Endodermal cell (in vitro differentiated cells): ENCODE results near the gene NGEF. TPM values are rescaled to one million over a fixed set of nuclear protein-coding genes. Genes with fewer than 3 reads are reported as not detected.

Source experiments
- DNase-seq: peaks from one replicate; pipeline ENCODE4 v3.0.0-alpha.2; 2017
- H3K27ac ChIP-seq: 2 replicates; pipeline ENCODE4 v1.5.1; 2013; ENCODE audit warnings: mild to moderate bottlenecking, low read depth, low read length, moderate library complexity
- H3K27me3 ChIP-seq: 2 replicates; pipeline ENCODE4 v1.6.1; 2013; ENCODE audit warnings: mild to moderate bottlenecking, low read length, moderate library complexity; ENCODE audit not compliant: insufficient read depth, control insufficient read depth, poor library complexity, severe bottlenecking
- H3K36me3 ChIP-seq: 2 replicates; pipeline ENCODE4 v1.7.0; 2013; ENCODE audit warnings: mild to moderate bottlenecking, low read length, moderate library complexity; ENCODE audit not compliant: control insufficient read depth, insufficient read depth
- H3K4me1 ChIP-seq: one replicate; pipeline ENCODE4 v1.7.0; 2013; ENCODE audit warnings: low read length; ENCODE audit not compliant: control insufficient read depth, insufficient read depth
- H3K4me3 ChIP-seq: 2 replicates; pipeline ENCODE4 v1.5.1; 2013; ENCODE audit warnings: mild to moderate bottlenecking, low read length, moderate library complexity
- H3K9ac ChIP-seq: 2 replicates; pipeline ENCODE4 v1.6.1; 2013; ENCODE audit warnings: mild to moderate bottlenecking, low read length, moderate library complexity; ENCODE audit not compliant: poor library complexity, severe bottlenecking; ENCODE audit errors: extremely low read depth
- H3K9me3 ChIP-seq: 2 replicates; pipeline ENCODE4 v1.6.1; 2013; ENCODE audit warnings: mild to moderate bottlenecking, low read length, moderate library complexity; ENCODE audit not compliant: control insufficient read depth
- H3K27ac Mint-ChIP-seq: 2 replicates; pipeline ENCODE4 v1.8.0; 2020; ENCODE audit warnings: mixed read lengths
- H3K27me3 Mint-ChIP-seq: 2 replicates; pipeline ENCODE4 v1.8.0; 2021; ENCODE audit warnings: mild to moderate bottlenecking, mixed read lengths; ENCODE audit not compliant: insufficient read depth
- H3K36me3 Mint-ChIP-seq: 2 replicates; pipeline ENCODE4 v1.8.0; 2020; ENCODE audit warnings: low read depth, mixed read lengths
- H3K4me1 Mint-ChIP-seq: 2 replicates; pipeline ENCODE4 v1.8.0; 2020; ENCODE audit warnings: mixed read lengths
- H3K4me3 Mint-ChIP-seq: 2 replicates; pipeline ENCODE4 v1.8.0; 2020; ENCODE audit warnings: mild to moderate bottlenecking, moderate library complexity, mixed read lengths
- H3K9me3 Mint-ChIP-seq: 2 replicates; pipeline ENCODE4 v1.8.0; 2020; ENCODE audit warnings: mild to moderate bottlenecking, mixed read lengths
- CTCF ChIP-seq: fragments of 200-600 bp; sonication (generic); conservative IDR thresholded peaks from 2 replicates; pipeline ENCODE4 v1.5.0; 2021; ENCODE audit warnings: antibody characterized with exemption, mild to moderate bottlenecking
- WGBS, 2 experiments: methylation state at CpG; one replicate each; pipeline versions ENCODE4 v1.1.5 to v1.1.7; 2013; ENCODE audit warnings: missing lambda C conversion rate in 2 of 2, mixed read lengths in 1 of 2; ENCODE audit not compliant: insufficient coverage in 1 of 2, insufficient read length in 1 of 2; 5-methylcytosine and 5-hydroxymethylcytosine counted together
- total RNA-seq, 2 donors: library from RNA; stranded (reverse); fragmentation: NEBNext Ultra II Directional in 1 of 2; extraction: Animal tissue kit (Norgen Biotek cat#: 25700) in 1 of 2; gene quantifications; 2 replicates in 1 of 2; 3 replicates in 1 of 2; pipeline ENCODE4 v1.2.1, GENCODE V29; 2021

NGEF gene
- total RNA-seq, 2 donors from 2014 or later = 1.8 to 2.9 TPM

GRCh38 chr2:232898592-232899543, 114.2 kb downstream of the NGEF start:
- Histone ChIP-seq H3K36me3 (no peaks in the 10 kb centered on the region), H3K4me3 (no peak overlapping the region), H3K9ac (no peak overlapping the region), H3K27me3 (peaks cover 21% of the 10 kb centered on the region), H3K27ac (no peak overlapping the region), H3K4me1 (no peaks in the 10 kb centered on the region), H3K9me3 (no peaks in the 10 kb centered on the region)
- peaks cover 6% of the 10 kb centered on the region for H3K4me1 Mint-ChIP-seq
- H3K9me3 Mint-ChIP-seq = peaks cover 1% of the 10 kb centered on the region
- H3K27ac Mint-ChIP-seq = no peak overlapping the region
- 90 to 91% methylated on average over 17 to 18 of the region's 18 CpGs for whole genome bisulfite sequencing, 2 experiments
- no peak overlapping the region for H3K4me3 Mint-ChIP-seq
- H3K27me3 Mint-ChIP-seq = peaks cover 13% of the 10 kb centered on the region
- TF ChIP-seq CTCF = no peak
- DNase-seq = peak; percentile 45
- no peaks in the 10 kb centered on the region for H3K36me3 Mint-ChIP-seq

- Histone ChIP-seq H3K27ac (no peak overlapping the region), H3K9ac (no peak overlapping the region), H3K4me3 (no peak overlapping the region), H3K9me3 (no peaks in the 10 kb centered on the region), H3K36me3 (no peaks in the 10 kb centered on the region), H3K27me3 (peaks cover 21% of the 10 kb centered on the region), H3K4me1 (no peaks in the 10 kb centered on the region)
- Mint-ChIP-seq H3K4me3 (no peak overlapping the region), H3K27me3 (peaks cover 7% of the 10 kb centered on the region), H3K4me1 (peaks cover 6% of the 10 kb centered on the region), H3K9me3 (no peaks in the 10 kb centered on the region), H3K27ac (no peak overlapping the region), H3K36me3 (no peaks in the 10 kb centered on the region)
- TF ChIP-seq CTCF = no peak
- DNase-seq = peak; percentile 36
- 90 to 93% methylated on average over 19 to 24 of the region's 24 CpGs for WGBS, 2 experiments
These were observed 115.3 kb downstream of the NGEF start for GRCh38 chr2:232897598-232898408.

GRCh38 chr2:232896720-232897597, 116.1 kb downstream of the NGEF start:
- WGBS, 2 experiments = 92 to 100% methylated on average over 1 to 8 of the region's 9 CpGs

More at GRCh38 chr2:232896720-232897597, 116.1 kb downstream of the NGEF start:
- no peak for TF ChIP-seq CTCF
- Mint-ChIP-seq H3K27ac (no peak overlapping the region), H3K4me1 (peaks cover 6% of the 10 kb centered on the region), H3K36me3 (no peaks in the 10 kb centered on the region), H3K4me3 (no peak overlapping the region), H3K27me3 (peaks cover 1% of the 10 kb centered on the region), H3K9me3 (no peaks in the 10 kb centered on the region)
- H3K27ac ChIP-seq = no peak overlapping the region
- no peaks in the 10 kb centered on the region for H3K36me3 ChIP-seq
- DNase-seq = peak; percentile 26
- H3K9ac ChIP-seq = no peak overlapping the region
- no peaks in the 10 kb centered on the region for H3K9me3 ChIP-seq
- peaks cover 15% of the 10 kb centered on the region for H3K27me3 ChIP-seq
- no peaks in the 10 kb centered on the region for H3K4me1 ChIP-seq
- no peak overlapping the region for H3K4me3 ChIP-seq
